B cell (primary cell): ENCODE data around the gene GCFC2.
"Not testable (repeated sequence)": the region's sequence is repeated elsewhere in the genome, so short reads cannot be mapped to it uniquely, and the experiment has no call there.

Experiments used
- EZH2 ChIP-seq: IDR thresholded peaks from 2 replicates; pipeline ENCODE4 v1.6.1; 2012; ENCODE audit warnings: borderline replicate concordance, low read depth, mild to moderate bottlenecking, moderate library complexity, low read length; ENCODE audit not compliant: insufficient read depth, poor library complexity, severe bottlenecking
- TF ChIP-seq, protein P1 (sequence below): fragments of 200-600 bp; IDR thresholded peaks from one replicate; pipeline ENCODE4 v1.8.0; 2022; ENCODE audit warnings: antibody characterized with exemption, mild to moderate bottlenecking

DNA sequence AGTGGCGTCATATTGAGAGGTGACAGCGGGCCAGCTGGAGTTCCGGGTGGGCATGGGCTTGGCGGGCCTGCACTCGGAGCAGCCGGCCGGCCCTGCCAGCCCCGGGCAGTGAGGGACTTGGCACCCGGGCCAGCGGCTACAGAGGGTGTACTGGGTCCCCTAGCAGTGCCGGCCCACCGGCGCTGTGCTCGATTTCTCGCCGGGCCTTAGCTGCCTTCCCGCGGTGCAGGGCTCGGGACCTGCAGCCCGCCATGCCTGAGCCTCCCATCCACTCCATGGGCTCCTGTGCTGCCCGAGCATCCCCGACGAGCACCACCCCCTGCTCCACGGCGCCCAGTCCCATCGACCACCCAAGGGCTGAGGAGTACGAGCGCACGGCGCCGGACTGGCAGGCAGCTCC is 875 bp upstream of the GCFC2 start:
- TF ChIP-seq, protein P1, sequence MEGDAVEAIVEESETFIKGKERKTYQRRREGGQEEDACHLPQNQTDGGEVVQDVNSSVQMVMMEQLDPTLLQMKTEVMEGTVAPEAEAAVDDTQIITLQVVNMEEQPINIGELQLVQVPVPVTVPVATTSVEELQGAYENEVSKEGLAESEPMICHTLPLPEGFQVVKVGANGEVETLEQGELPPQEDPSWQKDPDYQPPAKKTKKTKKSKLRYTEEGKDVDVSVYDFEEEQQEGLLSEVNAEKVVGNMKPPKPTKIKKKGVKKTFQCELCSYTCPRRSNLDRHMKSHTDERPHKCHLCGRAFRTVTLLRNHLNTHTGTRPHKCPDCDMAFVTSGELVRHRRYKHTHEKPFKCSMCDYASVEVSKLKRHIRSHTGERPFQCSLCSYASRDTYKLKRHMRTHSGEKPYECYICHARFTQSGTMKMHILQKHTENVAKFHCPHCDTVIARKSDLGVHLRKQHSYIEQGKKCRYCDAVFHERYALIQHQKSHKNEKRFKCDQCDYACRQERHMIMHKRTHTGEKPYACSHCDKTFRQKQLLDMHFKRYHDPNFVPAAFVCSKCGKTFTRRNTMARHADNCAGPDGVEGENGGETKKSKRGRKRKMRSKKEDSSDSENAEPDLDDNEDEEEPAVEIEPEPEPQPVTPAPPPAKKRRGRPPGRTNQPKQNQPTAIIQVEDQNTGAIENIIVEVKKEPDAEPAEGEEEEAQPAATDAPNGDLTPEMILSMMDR: not testable (repeated sequence)
- TF ChIP-seq EZH2: not testable (repeated sequence)
